ENCODE results near the gene DAZAP1.

The DAZAP1 gene

GRCh38 chr19:1432507-1432887 is 25.1 kb downstream of the DAZAP1 start:
- no peak overlapping the region for H3K27ac ChIP-seq (ENCODE audit: low read depth, low read length)
- H3K9ac ChIP-seq (ENCODE audit: low read length in 5 of 5) = no peak overlapping the region
- H3K4me3 ChIP-seq (ENCODE audit: low read depth in 1 of 5, low read length in 5 of 5) = no peak overlapping the region
- no peaks in the 10 kb centered on the region for H3K9me3 ChIP-seq (ENCODE audit: control insufficient read depth in 5 of 5, low read length in 5 of 5)
- H3K36me3 ChIP-seq (ENCODE audit: control insufficient read depth in 5 of 5, insufficient read depth in 5 of 5, low read length in 5 of 5) = peaks cover 0 to 72% (median 63%) of the 10 kb centered on the region in 5 donors
- no peaks in the 10 kb centered on the region for H3K27me3 ChIP-seq (ENCODE audit: control insufficient read depth in 5 of 5, insufficient read depth in 4 of 5, low read length in 5 of 5)
- H3K4me1 ChIP-seq (ENCODE audit: control insufficient read depth in 5 of 5, insufficient read depth in 5 of 5, low read length in 5 of 5) = peaks cover 0 to under 1% (median 0%) of the 10 kb centered on the region in 5 donors

GRCh38 chr19:1433119-1434039 is 26.0 kb downstream of the DAZAP1 start:
- Histone ChIP-seq H3K4me3 (ENCODE audit: low read depth in 1 of 5, low read length in 5 of 5) (no peak overlapping the region), H3K9ac (ENCODE audit: low read length in 5 of 5) (no peak overlapping the region), H3K4me1 (ENCODE audit: control insufficient read depth in 5 of 5, insufficient read depth in 5 of 5, low read length in 5 of 5) (peaks cover 2 to 7% (median 5%) of the 10 kb centered on the region in 5 donors), H3K36me3 (ENCODE audit: control insufficient read depth in 5 of 5, insufficient read depth in 5 of 5, low read length in 5 of 5) (peaks cover 0 to 63% (median 57%) of the 10 kb centered on the region in 5 donors), H3K27ac (ENCODE audit: low read depth, low read length) (no peak overlapping the region), H3K27me3 (ENCODE audit: control insufficient read depth in 5 of 5, insufficient read depth in 4 of 5, low read length in 5 of 5) (no peaks in the 10 kb centered on the region), H3K9me3 (ENCODE audit: control insufficient read depth in 5 of 5, low read length in 5 of 5) (no peaks in the 10 kb centered on the region)

GRCh38 chr19:1434040-1434366 is 26.6 kb downstream of the DAZAP1 start:
- Histone ChIP-seq H3K27me3 (ENCODE audit: control insufficient read depth in 5 of 5, insufficient read depth in 4 of 5, low read length in 5 of 5) (no peaks in the 10 kb centered on the region), H3K9ac (ENCODE audit: low read length in 5 of 5) (no peak overlapping the region), H3K27ac (ENCODE audit: low read depth, low read length) (no peak overlapping the region), H3K4me1 (ENCODE audit: control insufficient read depth in 5 of 5, insufficient read depth in 5 of 5, low read length in 5 of 5) (peaks cover 2 to 9% (median 6%) of the 10 kb centered on the region in 5 donors), H3K9me3 (ENCODE audit: control insufficient read depth in 5 of 5, low read length in 5 of 5) (no peaks in the 10 kb centered on the region), H3K4me3 (ENCODE audit: low read depth in 1 of 5, low read length in 5 of 5) (no peak overlapping the region), H3K36me3 (ENCODE audit: control insufficient read depth in 5 of 5, insufficient read depth in 5 of 5, low read length in 5 of 5) (peaks cover 0 to 59% (median 51%) of the 10 kb centered on the region in 5 donors)

GRCh38 chr19:1434577-1435060 is 27.2 kb downstream of the DAZAP1 start:
- H3K4me3 ChIP-seq (ENCODE audit: low read depth in 1 of 5, low read length in 5 of 5) = no peak overlapping the region
- no peaks in the 10 kb centered on the region for H3K27me3 ChIP-seq (ENCODE audit: control insufficient read depth in 5 of 5, insufficient read depth in 4 of 5, low read length in 5 of 5)
- H3K9ac ChIP-seq (ENCODE audit: low read length in 5 of 5) = no peak overlapping the region
- peaks cover 0 to 56% (median 47%) of the 10 kb centered on the region in 5 donors for H3K36me3 ChIP-seq (ENCODE audit: control insufficient read depth in 5 of 5, insufficient read depth in 5 of 5, low read length in 5 of 5)
- H3K27ac ChIP-seq (ENCODE audit: low read depth, low read length) = no peak overlapping the region
- H3K9me3 ChIP-seq (ENCODE audit: control insufficient read depth in 5 of 5, low read length in 5 of 5) = no peaks in the 10 kb centered on the region
- peaks cover 2 to 15% (median 12%) of the 10 kb centered on the region in 5 donors for H3K4me1 ChIP-seq (ENCODE audit: control insufficient read depth in 5 of 5, insufficient read depth in 5 of 5, low read length in 5 of 5)

- Histone ChIP-seq H3K4me1 (ENCODE audit: control insufficient read depth in 5 of 5, insufficient read depth in 5 of 5, low read length in 5 of 5) (peaks cover 4 to 23% (median 18%) of the 10 kb centered on the region in 5 donors), H3K27me3 (ENCODE audit: control insufficient read depth in 5 of 5, insufficient read depth in 4 of 5, low read length in 5 of 5) (no peaks in the 10 kb centered on the region), H3K27ac (ENCODE audit: low read depth, low read length) (no peak overlapping the region), H3K9ac (ENCODE audit: low read length in 5 of 5) (no peak overlapping the region), H3K36me3 (ENCODE audit: control insufficient read depth in 5 of 5, insufficient read depth in 5 of 5, low read length in 5 of 5) (peaks cover 0 to 57% (median 47%) of the 10 kb centered on the region in 5 donors), H3K9me3 (ENCODE audit: control insufficient read depth in 5 of 5, low read length in 5 of 5) (no peaks in the 10 kb centered on the region), H3K4me3 (ENCODE audit: low read depth in 1 of 5, low read length in 5 of 5) (no peak overlapping the region)
Observed at GRCh38 chr19:1435378-1435989, 28.1 kb downstream of the DAZAP1 start.

- H3K27ac ChIP-seq (ENCODE audit: low read depth, low read length) = no peak overlapping the region
- H3K4me1 ChIP-seq (ENCODE audit: control insufficient read depth in 5 of 5, insufficient read depth in 5 of 5, low read length in 5 of 5) = peaks cover 4 to 30% (median 21%) of the 10 kb centered on the region in 5 donors
- no peak overlapping the region for H3K9ac ChIP-seq (ENCODE audit: low read length in 5 of 5)
- peaks cover 0 to 62% (median 56%) of the 10 kb centered on the region in 5 donors for H3K36me3 ChIP-seq (ENCODE audit: control insufficient read depth in 5 of 5, insufficient read depth in 5 of 5, low read length in 5 of 5)
- peak overlapping the region; percentile 61 to 97 (median 93) for H3K4me3 ChIP-seq (ENCODE audit: low read depth in 1 of 5, low read length in 5 of 5)
- H3K27me3 ChIP-seq (ENCODE audit: control insufficient read depth in 5 of 5, insufficient read depth in 4 of 5, low read length in 5 of 5) = no peaks in the 10 kb centered on the region
- H3K9me3 ChIP-seq (ENCODE audit: control insufficient read depth in 5 of 5, low read length in 5 of 5) = no peaks in the 10 kb centered on the region
Observed at GRCh38 chr19:1437609-1438008, 30.2 kb downstream of the DAZAP1 start.

GRCh38 chr19:1438035-1438932 is 30.9 kb downstream of the DAZAP1 start, which contains the start of gene RPS15:
RPS15 (plus strand) TSS chr19:1438396; CDS start chr19:1438426, 30 bp downstream.
- Histone ChIP-seq H3K36me3 (ENCODE audit: control insufficient read depth in 5 of 5, insufficient read depth in 5 of 5, low read length in 5 of 5) (peaks cover 0 to 58% (median 50%) of the 10 kb centered on the region in 5 donors), H3K4me1 (ENCODE audit: control insufficient read depth in 5 of 5, insufficient read depth in 5 of 5, low read length in 5 of 5) (peaks cover 4 to 30% (median 21%) of the 10 kb centered on the region in 5 donors), H3K27ac (ENCODE audit: low read depth, low read length) (peak within 1 kb of the TSS; percentile 65), H3K9me3 (ENCODE audit: control insufficient read depth in 5 of 5, low read length in 5 of 5) (no peaks in the 10 kb centered on the region), H3K4me3 (ENCODE audit: low read depth in 1 of 5, low read length in 5 of 5) (peak within 1 kb of the TSS; percentile 80 to 97 (median 93)), H3K27me3 (ENCODE audit: control insufficient read depth in 5 of 5, insufficient read depth in 4 of 5, low read length in 5 of 5) (no peaks in the 10 kb centered on the region), H3K9ac (ENCODE audit: low read length in 5 of 5) (peak within 1 kb of the TSS; percentile 77 to 96 (median 91))

GRCh38 chr19:1438933-1439354 is 31.6 kb downstream of the DAZAP1 start:
- Histone ChIP-seq H3K4me3 (ENCODE audit: low read depth in 1 of 5, low read length in 5 of 5) (peak overlapping the region; percentile 80 to 97 (median 93)), H3K27me3 (ENCODE audit: control insufficient read depth in 5 of 5, insufficient read depth in 4 of 5, low read length in 5 of 5) (no peaks in the 10 kb centered on the region), H3K9me3 (ENCODE audit: control insufficient read depth in 5 of 5, low read length in 5 of 5) (no peaks in the 10 kb centered on the region), H3K36me3 (ENCODE audit: control insufficient read depth in 5 of 5, insufficient read depth in 5 of 5, low read length in 5 of 5) (peaks cover 0 to 52% (median 43%) of the 10 kb centered on the region in 5 donors), H3K4me1 (ENCODE audit: control insufficient read depth in 5 of 5, insufficient read depth in 5 of 5, low read length in 5 of 5) (peaks cover 4 to 30% (median 21%) of the 10 kb centered on the region in 5 donors), H3K9ac (ENCODE audit: low read length in 5 of 5) (peak overlapping the region; percentile 77 to 96 (median 91)), H3K27ac (ENCODE audit: low read depth, low read length) (peak overlapping the region; percentile 65)

Measured in subcutaneous abdominal adipose tissue (tissue), 5 donors.